ENCODE results near the gene HELZ. TPM values are rescaled to one million over a fixed set of nuclear protein-coding genes. Genes with fewer than 3 reads are reported as not detected.

HELZ gene
- total RNA-seq, 1 experiment from 2014 or later: 31.3 TPM

- no peak overlapping the region for H3K9ac ChIP-seq (ENCODE audit: low read length)
- H4K20me1 ChIP-seq (ENCODE audit: low read length): no peaks in the 10 kb centered on the region
- H3K4me1 ChIP-seq (ENCODE audit: insufficient read depth, low read length): 0 out of 2 replicates have a peak, but pooled peaks cover 4% of the 10 kb centered on the region
- no peaks in the 10 kb centered on the region for H3K9me3 ChIP-seq (ENCODE audit: low read length)
- CTCF ChIA-PET: no interaction called here
- no peaks in the 10 kb centered on the region for H3F3A ChIP-seq (ENCODE audit: low read length, unreplicated experiment)
- H3K4me3 ChIP-seq (ENCODE audit: low read length): no peak overlapping the region
- H3K9me2 ChIP-seq (replicated peaks; ENCODE audit: low read length): no peaks in the 10 kb centered on the region
- TF ChIP-seq EZH2phosphoT487 (IDR thresholded peaks at IDR 0.05; ENCODE audit: borderline replicate concordance, low read length): no peak
- TF ChIP-seq CTCF (conservative IDR thresholded peaks at IDR 0.05; ENCODE audit: low read depth, low read length): no peak
- no peak for TF ChIP-seq EZH2 (IDR thresholded peaks at IDR 0.05; ENCODE audit: low read length, unreplicated experiment)
- no peak for ATAC-seq
- no peaks in the 10 kb centered on the region for H3K27me3 ChIP-seq (ENCODE audit: low read length)
- no peak for DNase-seq
- no TSS peak for BruUV-seq (replicated peaks)
- H3K36me3 ChIP-seq (ENCODE audit: low read depth, low read length): peaks cover 16% of the 10 kb centered on the region; the same call in 1 of the 2 replicates
- POLR2A ChIA-PET (ENCODE audit: unreplicated experiment): no interaction called here
- no peaks in the 10 kb centered on the region for H3K79me2 ChIP-seq (ENCODE audit: low read length)
- H2AFZ ChIP-seq (ENCODE audit: low read length): no peak overlapping the region
- H3K27ac ChIP-seq (ENCODE audit: low read length): no peak overlapping the region
- intact Hi-C loops (cut with micrococcal nuclease): no loop called here
- H3K4me2 ChIP-seq (ENCODE audit: low read length): no peak overlapping the region
Observed at GRCh38 chr17:67130768-67131167, 114.2 kb downstream of the HELZ start.

GRCh38 chr17:67129283-67129682, 115.7 kb downstream of the HELZ start:
- H3K27ac ChIP-seq (ENCODE audit: low read length): no peak overlapping the region
- H3K9me3 ChIP-seq (ENCODE audit: low read length): no peaks in the 10 kb centered on the region
- peaks cover 8% of the 10 kb centered on the region; the same call in 1 of the 2 replicates for H3K36me3 ChIP-seq (ENCODE audit: low read depth, low read length)
- no peak overlapping the region for H2AFZ ChIP-seq (ENCODE audit: low read length)
- no peak for TF ChIP-seq CTCF (conservative IDR thresholded peaks at IDR 0.05; ENCODE audit: low read depth, low read length)
- TF ChIP-seq EZH2 (IDR thresholded peaks at IDR 0.05; ENCODE audit: low read length, unreplicated experiment): no peak
- no peak for TF ChIP-seq EZH2phosphoT487 (IDR thresholded peaks at IDR 0.05; ENCODE audit: borderline replicate concordance, low read length)
- no peaks in the 10 kb centered on the region for H4K20me1 ChIP-seq (ENCODE audit: low read length)
- DNase-seq: peak; percentile 56
- H3K27me3 ChIP-seq (ENCODE audit: low read length): no peaks in the 10 kb centered on the region
- H3K4me3 ChIP-seq (ENCODE audit: low read length): no peak overlapping the region
- no peaks in the 10 kb centered on the region for H3K9me2 ChIP-seq (replicated peaks; ENCODE audit: low read length)
- peak; percentile 85 for ATAC-seq
- H3K9ac ChIP-seq (ENCODE audit: low read length): no peak overlapping the region
- 0 out of 2 replicates have a peak, but pooled peaks cover 4% of the 10 kb centered on the region for H3K4me1 ChIP-seq (ENCODE audit: insufficient read depth, low read length)
- CTCF ChIA-PET: no interaction called here
- no peak overlapping the region for H3K4me2 ChIP-seq (ENCODE audit: low read length)
- BruUV-seq (replicated peaks): no TSS peak
- H3K79me2 ChIP-seq (ENCODE audit: low read length): no peaks in the 10 kb centered on the region
- POLR2A ChIA-PET (ENCODE audit: unreplicated experiment): no interaction called here
- H3F3A ChIP-seq (ENCODE audit: low read length, unreplicated experiment): no peaks in the 10 kb centered on the region
- intact Hi-C loops (cut with micrococcal nuclease): no loop called here

- no peak for ATAC-seq
- ChIA-PET POLR2A (ENCODE audit: unreplicated experiment) (no interaction called here), CTCF (no interaction called here)
- H3K36me3 ChIP-seq (ENCODE audit: low read depth, low read length): peaks cover 10% of the 10 kb centered on the region; the same call in 1 of the 2 replicates
- H3K79me2 ChIP-seq (ENCODE audit: low read length): no peaks in the 10 kb centered on the region
- no peak overlapping the region for H3K9ac ChIP-seq (ENCODE audit: low read length)
- no peak overlapping the region for H3K4me2 ChIP-seq (ENCODE audit: low read length)
- no peaks in the 10 kb centered on the region for H3K27me3 ChIP-seq (ENCODE audit: low read length)
- no peaks in the 10 kb centered on the region for H3K9me2 ChIP-seq (replicated peaks; ENCODE audit: low read length)
- no peaks in the 10 kb centered on the region for H4K20me1 ChIP-seq (ENCODE audit: low read length)
- H3K9me3 ChIP-seq (ENCODE audit: low read length): no peaks in the 10 kb centered on the region
- H2AFZ ChIP-seq (ENCODE audit: low read length): no peak overlapping the region
- TF ChIP-seq EZH2phosphoT487 (IDR thresholded peaks at IDR 0.05; ENCODE audit: borderline replicate concordance, low read length) (no peak), CTCF (conservative IDR thresholded peaks at IDR 0.05; ENCODE audit: low read depth, low read length) (no peak), EZH2 (IDR thresholded peaks at IDR 0.05; ENCODE audit: low read length, unreplicated experiment) (no peak)
- H3K4me3 ChIP-seq (ENCODE audit: low read length): no peak overlapping the region
- intact Hi-C loops (cut with micrococcal nuclease): no loop called here
- H3F3A ChIP-seq (ENCODE audit: low read length, unreplicated experiment): no peaks in the 10 kb centered on the region
- H3K4me1 ChIP-seq (ENCODE audit: insufficient read depth, low read length): 0 out of 2 replicates have a peak, but pooled peaks cover 4% of the 10 kb centered on the region
- no TSS peak for BruUV-seq (replicated peaks)
- H3K27ac ChIP-seq (ENCODE audit: low read length): no peak overlapping the region
- DNase-seq: no peak
Observed at GRCh38 chr17:67128700-67129099, 116.3 kb downstream of the HELZ start.

All from PC-3 (cell line).